Astrocyte of the hippocampus (primary cell): ENCODE results near the gene ZC3H12C.

Experiments
- DNase-seq: peaks from one replicate; pipeline ENCODE4 v3.0.0; 2011; ENCODE audit warnings: low read depth, low spot score

Gene ZC3H12C

GRCh38 chr11:110148775-110149744 lies 55.9 kb downstream of the ZC3H12C start:
- DNase-seq = peak; percentile 55

- no peak for DNase-seq
Observed at GRCh38 chr11:110152199-110152598, 59.0 kb downstream of the ZC3H12C start.

GRCh38 chr11:110153474-110153873 lies 60.3 kb downstream of the ZC3H12C start:
- no peak for DNase-seq

- no peak for DNase-seq
Observed at GRCh38 chr11:110156503-110156902, 63.3 kb downstream of the ZC3H12C start.

GRCh38 chr11:110158317-110159200 lies 65.4 kb downstream of the ZC3H12C start:
- no peak for DNase-seq

- no peak for DNase-seq
Observed at GRCh38 chr11:110159476-110159875, 66.3 kb downstream of the ZC3H12C start.

- DNase-seq = no peak
Observed at GRCh38 chr11:110160016-110160415, 66.8 kb downstream of the ZC3H12C start.

- no peak for DNase-seq
Observed at GRCh38 chr11:110160437-110160836, 67.2 kb downstream of the ZC3H12C start.

- no peak for DNase-seq
Observed at GRCh38 chr11:110161061-110161460, 67.9 kb downstream of the ZC3H12C start.

- no peak for DNase-seq
Observed at GRCh38 chr11:110162216-110162615, 69.0 kb downstream of the ZC3H12C start.

- no peak for DNase-seq
Observed at GRCh38 chr11:110165039-110165925, 72.1 kb downstream of the ZC3H12C start.

GRCh38 chr11:110168033-110168803 lies 75.0 kb downstream of the ZC3H12C start:
- no peak for DNase-seq

GRCh38 chr11:110169738-110170137 lies 76.5 kb downstream of the ZC3H12C start:
- no peak for DNase-seq

GRCh38 chr11:110172468-110173065 lies 79.4 kb downstream of the ZC3H12C start:
- no peak for DNase-seq

- peak; percentile 90 for DNase-seq
Observed at GRCh38 chr11:110173811-110174644, 80.8 kb downstream of the ZC3H12C start.

- DNase-seq = peak; percentile 73
Observed at GRCh38 chr11:110174645-110175310, 81.6 kb downstream of the ZC3H12C start.

GRCh38 chr11:110176366-110177085 lies 83.3 kb downstream of the ZC3H12C start:
- DNase-seq = peak; percentile 43

GRCh38 chr11:110177086-110177456 lies 83.9 kb downstream of the ZC3H12C start:
- no peak for DNase-seq
